CD4-positive, alpha-beta T cell treated with Interleukin-1 beta for 1 hour (primary cell): ENCODE data around the gene LMAN2.

Source experiments
- DNase-seq, 2 donors: peaks; one replicate each; pipeline ENCODE4 v3.0.0-alpha.2; 2020 to 2022

Gene LMAN2

DNA sequence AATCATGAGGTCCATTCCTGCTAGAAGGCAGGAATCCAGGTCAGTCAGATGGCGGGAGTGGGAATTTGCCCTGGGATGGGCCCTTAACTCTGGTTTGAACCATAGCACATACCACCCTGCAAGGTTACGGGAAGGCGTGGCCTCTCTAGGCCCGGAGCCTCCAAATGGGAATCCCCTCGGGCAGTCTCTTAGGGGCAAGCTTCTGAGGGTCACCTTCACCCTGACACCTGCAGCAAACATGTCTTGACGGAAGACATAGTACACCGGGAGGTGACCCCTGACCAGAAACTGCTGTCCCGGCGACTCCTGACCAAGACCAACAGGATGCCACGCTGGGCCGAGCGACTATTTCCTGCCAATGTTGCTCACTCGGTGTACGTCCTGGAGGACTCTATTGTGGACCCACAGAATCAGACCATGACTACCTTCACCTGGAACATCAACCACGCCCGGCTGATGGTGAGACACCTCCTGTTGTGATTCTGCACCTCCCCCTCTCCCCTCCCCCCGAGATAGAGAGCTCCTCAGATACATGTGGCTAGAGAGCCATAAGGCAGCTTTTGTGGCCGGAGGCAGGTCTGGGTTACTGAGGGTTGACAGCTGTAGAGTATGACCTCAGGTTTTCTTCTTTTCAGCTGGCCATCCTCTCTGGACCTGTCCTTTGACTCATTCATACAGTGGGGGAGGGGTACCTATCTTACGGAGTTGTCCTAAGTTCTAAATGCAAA lies 46.9 kb downstream of the LMAN2 start:
- DNase-seq: no peak

DNA sequence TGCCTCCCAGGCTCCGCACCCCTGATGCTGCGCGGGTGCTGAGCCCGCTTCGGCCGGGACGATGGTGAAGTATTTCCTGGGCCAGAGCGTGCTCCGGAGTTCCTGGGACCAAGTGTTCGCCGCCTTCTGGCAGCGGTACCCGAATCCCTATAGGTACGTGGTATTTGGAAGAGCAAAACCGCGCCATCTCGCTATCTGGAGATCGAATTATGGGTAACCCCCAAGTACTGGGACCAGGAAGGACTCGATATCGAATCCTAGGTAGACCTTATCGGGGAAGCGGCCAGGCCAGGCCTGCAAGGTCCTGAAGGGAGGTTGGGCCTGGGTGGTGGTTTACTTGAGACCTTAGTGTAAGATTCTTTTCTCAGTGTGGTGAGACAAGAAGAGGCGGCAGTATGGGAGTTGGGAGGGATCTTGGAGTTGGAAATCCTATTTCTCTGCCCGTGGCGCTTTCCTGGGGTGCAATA lies 47.5 kb downstream of the LMAN2 start:
- DNase-seq: no peak

- DNase-seq: peak; percentile 87 to 88
Measured at GRCh38 chr5:177303121-177303924, 48.1 kb downstream of the LMAN2 start, which contains the start of the genes PRELID1 and RAB24. PRELID1 (plus strand) TSS chr5:177303799; CDS start chr5:177303986, 187 bp downstream. RAB24 (minus strand) TSS chr5:177303719; CDS start chr5:177303288, 431 bp downstream.

DNA sequence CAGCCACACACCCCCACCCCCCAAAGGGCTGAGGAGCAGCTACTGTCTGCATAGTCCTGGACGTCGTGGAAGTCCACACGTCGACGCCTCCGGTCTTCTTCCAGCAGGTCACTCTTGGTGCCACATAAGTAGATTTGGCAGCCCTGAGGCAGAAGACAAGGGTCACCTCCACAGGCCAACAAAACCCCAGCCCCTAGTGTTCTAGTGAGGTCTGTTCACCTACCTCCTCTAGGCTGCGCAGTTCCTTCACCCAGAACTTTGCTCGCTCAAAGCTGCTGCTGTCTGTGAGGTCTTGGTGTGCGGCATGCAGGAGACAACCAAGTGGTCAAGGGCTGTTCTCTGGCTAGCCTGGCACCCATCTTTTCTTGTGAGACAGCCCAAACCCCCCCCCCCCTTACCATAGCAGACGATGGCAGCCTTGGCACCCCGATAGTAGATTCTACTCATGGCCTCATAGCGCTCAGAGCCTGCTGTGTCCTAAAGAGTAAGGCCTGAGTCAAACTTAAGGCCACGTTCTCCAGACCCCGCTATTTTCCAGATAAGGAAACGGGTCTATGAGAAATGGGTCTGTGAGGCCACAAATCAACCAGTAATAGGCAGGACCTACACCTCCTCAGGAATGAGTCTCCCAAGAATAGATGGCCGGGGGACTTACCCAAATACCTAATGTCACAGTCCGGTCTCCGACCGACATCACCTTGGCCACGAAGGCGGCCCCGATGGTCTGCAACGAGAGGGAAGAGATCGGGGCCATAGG lies 48.9 kb downstream of the LMAN2 start:
- no peak for DNase-seq

DNA sequence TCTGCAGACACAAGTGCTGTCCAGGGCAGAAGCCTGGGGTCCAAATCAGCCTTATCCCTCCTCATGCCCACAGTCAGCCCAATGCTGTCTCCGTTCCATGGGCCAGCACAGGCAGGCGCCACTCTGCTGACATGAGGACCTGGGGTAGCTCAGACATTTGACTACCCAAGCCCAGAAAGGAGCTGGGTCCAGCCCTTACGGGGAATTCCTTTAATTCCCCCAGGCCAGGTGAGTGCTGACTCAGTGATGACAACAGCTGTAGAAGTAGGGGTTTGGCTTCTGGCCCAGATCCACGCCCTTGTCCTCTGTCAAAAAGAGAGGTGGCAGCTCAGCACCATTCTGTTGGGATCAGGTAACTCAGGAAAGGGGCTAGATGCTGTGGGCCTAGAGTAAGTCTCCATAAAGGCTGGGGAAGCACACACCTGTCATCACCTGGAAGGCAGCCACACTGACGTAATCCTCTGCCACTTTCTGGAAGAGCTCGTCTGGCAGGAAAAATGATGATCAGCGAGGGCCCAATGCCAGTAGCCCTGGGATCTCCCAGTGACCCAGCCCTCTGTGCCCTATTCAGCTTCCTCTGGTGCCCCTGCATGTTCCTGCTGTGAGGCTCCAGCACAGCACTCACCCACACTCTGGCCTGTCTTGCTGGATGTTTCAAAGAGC lies 49.8 kb downstream of the LMAN2 start:
- no peak for DNase-seq

DNA sequence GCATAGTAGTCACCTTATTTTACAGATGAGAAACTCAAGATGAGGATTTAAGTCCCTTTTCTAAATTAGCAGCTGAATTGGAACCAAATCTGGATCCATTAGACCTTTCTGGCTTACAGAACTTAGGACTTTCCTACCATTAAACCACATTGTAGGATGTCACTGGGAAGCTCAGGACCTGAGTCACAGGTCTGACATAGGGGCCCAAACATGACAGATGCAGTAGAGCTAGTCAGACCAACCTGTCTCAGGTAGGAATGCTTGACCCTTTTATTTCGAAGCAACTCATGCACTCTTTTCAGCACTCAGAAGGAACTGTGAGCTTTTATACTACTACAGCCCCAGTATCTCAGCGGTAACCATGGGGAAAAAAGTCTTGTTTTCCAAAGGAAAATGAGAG lies 50.5 kb downstream of the LMAN2 start:
- DNase-seq: no peak

- DNase-seq: peak; percentile 76 to 79
Measured at GRCh38 chr5:177300236-177300880, 51.1 kb downstream of the LMAN2 start.

GRCh38 chr5:177299697-177300096 lies 51.8 kb downstream of the LMAN2 start:
- no peak for DNase-seq

DNA sequence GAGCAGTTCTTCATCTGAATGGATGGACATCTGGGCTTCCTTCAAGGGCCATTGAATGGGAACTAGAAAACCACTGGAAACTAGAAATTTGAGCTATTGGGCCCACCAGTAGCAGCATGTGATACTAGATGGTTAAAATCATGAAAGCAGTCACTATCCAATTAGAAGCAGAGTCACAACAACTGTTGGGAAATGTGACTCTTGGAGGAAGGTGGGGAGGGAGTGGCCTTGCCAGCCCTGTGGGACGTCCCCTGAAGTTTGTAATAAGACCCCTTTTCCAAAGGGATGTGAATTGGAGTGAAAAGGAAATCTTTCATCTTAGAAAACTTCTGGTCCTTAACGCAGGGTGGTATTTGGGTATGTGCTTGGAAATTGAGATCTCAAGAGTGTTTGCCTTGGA lies 53.5 kb downstream of the LMAN2 start:
- no peak for DNase-seq

DNA sequence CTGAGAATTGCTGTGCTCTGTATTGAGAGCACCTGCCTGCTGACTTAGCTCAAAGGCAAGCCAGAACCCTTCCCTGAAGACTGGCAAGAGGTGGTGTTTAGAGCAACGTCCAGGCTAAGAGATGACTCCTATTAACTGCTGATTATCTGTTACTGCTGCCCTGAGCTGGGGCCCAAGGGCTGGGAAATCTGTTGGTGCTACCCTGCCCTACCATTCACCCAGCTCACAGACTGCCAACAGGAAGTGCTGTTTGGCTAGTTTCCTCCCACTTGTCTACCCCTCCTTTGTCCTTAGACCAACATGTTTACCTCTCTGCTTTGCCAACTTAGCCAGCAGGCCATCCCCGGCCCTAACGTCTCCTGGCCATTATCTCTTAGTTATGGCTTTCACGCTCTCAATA lies 54.9 kb downstream of the LMAN2 start:
- DNase-seq: no peak

DNA sequence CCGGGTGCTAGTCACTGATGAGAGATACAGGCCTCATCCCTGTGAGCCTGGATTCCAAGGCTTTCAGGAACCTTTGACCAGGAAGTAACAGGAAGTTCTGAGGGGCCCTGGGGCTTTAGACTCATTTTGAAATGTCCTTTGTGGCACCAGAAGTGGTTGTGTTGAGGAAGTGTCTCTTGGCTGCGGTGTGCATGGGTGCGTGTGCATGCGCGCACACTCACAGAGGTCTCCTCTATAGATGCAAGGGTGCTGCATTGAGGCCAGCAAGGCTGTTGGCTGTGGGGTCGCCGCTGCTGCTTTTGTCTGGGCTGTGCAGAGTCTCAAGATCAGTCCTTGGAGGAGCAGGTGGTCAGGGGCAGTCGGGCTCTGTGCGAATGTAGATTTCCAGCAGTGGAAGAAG lies 55.5 kb downstream of the LMAN2 start:
- DNase-seq: no peak

DNA sequence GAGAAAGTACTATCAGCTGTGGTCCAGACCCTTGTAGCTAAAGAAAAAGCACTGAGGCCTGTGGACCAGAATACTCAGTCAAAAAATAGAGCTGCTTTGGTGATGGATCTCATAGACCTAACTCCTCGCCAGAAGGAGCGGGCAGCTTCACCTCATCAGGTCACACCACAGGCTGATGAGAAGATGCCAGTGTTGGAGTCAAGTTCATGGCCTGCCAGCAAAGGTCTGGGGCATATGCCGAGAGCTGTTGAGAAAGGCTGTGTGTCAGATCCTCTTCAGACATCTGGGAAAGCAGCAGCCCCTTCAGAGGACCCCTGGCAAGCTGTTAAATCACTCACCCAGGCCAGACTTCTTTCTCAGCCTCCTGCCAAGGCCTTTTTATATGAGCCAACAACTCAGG lies 56.8 kb downstream of the LMAN2 start:
- DNase-seq: no peak

- DNase-seq: no peak
Measured at GRCh38 chr5:177293819-177294581, 57.5 kb downstream of the LMAN2 start.

DNA sequence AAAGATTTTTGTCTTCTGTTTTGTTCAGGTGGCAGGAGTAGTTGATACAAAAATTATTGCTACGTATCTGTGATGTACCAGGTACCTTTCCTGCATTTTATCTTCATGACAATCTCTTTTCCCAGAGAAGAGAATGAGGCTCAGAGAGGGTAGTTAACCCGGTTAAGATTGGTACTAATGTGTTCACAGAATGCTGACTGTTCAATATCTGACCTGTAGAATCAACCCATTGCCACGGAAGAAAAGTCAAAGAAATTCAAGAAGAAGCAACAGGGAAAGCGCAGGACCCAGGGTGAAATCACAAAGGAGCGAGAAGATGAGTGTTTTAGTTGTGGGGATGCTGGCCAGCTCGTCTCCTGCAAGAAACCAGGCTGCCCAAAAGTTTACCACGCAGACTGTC lies 59.7 kb downstream of the LMAN2 start:
- DNase-seq: no peak

- no peak for DNase-seq
Measured at GRCh38 chr5:177290816-177291596, 60.5 kb downstream of the LMAN2 start.

DNA sequence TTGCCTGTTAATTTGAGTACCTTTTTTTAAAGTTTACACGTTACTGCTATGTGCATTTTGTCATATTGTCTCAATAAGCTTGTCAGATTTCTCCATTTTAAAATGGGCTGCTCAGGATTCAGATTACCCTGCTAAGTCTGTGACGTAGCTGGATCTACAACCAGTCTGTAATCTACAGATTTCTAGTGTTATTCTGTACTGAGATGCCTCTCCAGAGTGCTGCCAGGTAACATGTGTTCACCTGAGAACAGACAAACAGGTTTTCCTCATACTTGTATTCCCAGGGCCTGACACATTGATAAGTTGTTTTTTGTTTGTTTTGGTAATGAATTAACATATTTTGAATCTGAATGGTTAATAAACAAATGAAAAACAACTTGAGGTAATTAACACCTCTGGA lies 63.3 kb downstream of the LMAN2 start:
- DNase-seq: no peak
